Cardiac fibroblast (primary cell): ENCODE data around the gene HOOK2.
"Not testable (repeated sequence)": the region's sequence is repeated elsewhere in the genome, so short reads cannot be mapped to it uniquely, and the experiment has no call there.

Experiments used
- DNase-seq, 2 donors: peaks; one replicate each; pipeline versions ENCODE4 v3.0.0 to v3.0.0-alpha.2; 2010; ENCODE audit warnings: low read depth in 2 of 2
- H3K4me3 ChIP-seq, 2 donors: replicated peaks in 1 of 2; 1 replicate in 1 of 2; 2 replicates in 1 of 2; pipeline ENCODE4 v1.5.1; 2011; ENCODE audit warnings: low read depth in 2 of 2, low read length in 2 of 2, mild to moderate bottlenecking in 2 of 2, moderate library complexity in 1 of 2
- TF ChIP-seq, protein P1 (sequence below): IDR thresholded peaks from one replicate; pipeline ENCODE4 v1.5.1; 2011; ENCODE audit warnings: low read depth, mild to moderate bottlenecking, low read length, inconsistent platforms

Gene HOOK2

DNA sequence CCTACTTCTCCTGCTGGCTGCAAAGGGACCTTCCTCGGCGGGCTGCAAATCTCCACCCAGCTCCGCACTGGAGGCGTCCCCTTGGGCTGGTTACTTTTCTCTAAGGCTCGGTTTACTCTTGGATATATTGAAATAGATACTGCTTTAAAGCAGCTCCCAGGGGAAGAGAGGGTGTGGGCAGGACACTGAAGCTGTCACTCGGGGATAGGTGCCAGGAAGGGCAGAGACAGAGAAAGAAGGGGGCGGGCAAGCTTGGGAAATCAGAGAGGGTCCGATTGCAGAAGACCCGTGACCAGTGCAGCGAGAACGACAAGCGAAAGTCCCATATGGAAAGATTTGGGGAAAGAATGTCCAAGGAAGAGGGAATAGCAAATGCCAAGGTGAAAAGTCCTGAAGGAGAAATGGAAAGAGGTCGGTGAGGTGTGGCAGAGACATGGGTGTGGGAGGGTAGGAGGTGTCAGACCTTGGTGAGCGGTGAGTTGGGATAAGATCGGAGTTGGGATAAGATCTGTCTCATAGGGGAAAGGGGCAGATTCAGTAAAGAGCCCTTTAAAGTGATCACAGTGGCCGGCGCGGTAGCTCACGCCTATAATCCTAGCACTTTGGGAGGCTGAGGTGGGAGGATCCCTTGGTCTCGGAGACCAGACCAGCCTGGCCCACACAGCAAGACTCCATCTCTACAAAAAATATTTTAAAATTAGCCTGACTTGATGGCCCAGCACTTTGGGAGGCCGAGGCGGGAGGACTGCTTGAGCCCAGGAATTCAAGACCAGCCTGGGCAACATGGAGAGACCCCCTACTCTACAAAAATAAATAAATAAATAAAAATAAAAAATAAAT is 27.1 kb upstream of the HOOK2 start:
- TF ChIP-seq, protein P1, sequence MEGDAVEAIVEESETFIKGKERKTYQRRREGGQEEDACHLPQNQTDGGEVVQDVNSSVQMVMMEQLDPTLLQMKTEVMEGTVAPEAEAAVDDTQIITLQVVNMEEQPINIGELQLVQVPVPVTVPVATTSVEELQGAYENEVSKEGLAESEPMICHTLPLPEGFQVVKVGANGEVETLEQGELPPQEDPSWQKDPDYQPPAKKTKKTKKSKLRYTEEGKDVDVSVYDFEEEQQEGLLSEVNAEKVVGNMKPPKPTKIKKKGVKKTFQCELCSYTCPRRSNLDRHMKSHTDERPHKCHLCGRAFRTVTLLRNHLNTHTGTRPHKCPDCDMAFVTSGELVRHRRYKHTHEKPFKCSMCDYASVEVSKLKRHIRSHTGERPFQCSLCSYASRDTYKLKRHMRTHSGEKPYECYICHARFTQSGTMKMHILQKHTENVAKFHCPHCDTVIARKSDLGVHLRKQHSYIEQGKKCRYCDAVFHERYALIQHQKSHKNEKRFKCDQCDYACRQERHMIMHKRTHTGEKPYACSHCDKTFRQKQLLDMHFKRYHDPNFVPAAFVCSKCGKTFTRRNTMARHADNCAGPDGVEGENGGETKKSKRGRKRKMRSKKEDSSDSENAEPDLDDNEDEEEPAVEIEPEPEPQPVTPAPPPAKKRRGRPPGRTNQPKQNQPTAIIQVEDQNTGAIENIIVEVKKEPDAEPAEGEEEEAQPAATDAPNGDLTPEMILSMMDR, result no peak
- DNase-seq, result peak in 1 of 2 donors; percentile 20
- peak overlapping the region; percentile 86 to 93 for H3K4me3 ChIP-seq

DNA sequence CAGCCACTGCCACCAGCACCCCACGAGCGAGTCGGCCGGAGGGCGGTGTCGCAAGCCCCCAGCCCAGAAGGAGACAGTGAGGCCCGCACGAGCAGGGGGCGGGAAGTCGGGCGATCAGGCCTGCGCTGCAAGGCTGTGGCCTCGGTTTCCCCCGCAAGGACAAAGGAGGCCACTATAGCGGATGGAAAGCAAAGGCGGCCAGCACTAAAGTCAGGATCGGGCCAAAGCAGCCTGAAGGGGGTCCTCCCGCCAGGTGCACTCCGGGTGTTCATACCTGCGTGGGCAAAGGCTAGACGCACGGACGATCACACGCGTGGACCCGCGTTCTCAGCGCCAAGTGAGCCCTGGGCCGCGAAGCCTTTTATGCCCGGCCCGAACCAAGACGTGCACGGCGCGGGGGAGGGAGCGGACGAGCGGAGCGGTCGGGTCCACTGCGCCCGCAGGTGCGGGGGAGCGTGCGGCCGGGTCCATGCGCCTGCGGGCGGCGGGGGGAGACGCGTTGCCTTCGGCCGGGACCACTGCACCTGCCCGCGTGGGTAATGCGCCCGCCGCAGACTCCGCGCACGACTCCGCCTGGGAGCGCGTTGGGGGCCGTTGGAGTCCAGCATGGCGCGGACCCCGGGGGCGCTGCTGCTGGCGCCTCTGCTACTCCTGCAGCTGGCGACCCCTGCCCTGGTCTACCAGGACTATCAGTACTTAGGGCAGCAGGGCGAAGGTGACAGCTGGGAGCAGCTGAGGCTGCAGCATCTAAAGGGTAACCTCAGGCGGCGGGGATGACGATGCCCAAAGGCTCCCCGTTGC is 26.3 kb upstream of the HOOK2 start, which contains the start of the genes PRDX2 and THSD8:
TSS of gene PRDX2 (minus strand) at position 335 of the 801 bp plus-strand sequence. CDS start 539 bp downstream, outside the sequence.
TSS of gene THSD8 (plus strand) at position 604 of the 801 bp plus-strand sequence. CDS start at position 607, 3 bp downstream.
- TF ChIP-seq, protein P1, result no peak
- peak; percentile 67 to 85 for DNase-seq
- H3K4me3 ChIP-seq, result peak within 1 kb of the TSS; percentile 86 to 93

DNA sequence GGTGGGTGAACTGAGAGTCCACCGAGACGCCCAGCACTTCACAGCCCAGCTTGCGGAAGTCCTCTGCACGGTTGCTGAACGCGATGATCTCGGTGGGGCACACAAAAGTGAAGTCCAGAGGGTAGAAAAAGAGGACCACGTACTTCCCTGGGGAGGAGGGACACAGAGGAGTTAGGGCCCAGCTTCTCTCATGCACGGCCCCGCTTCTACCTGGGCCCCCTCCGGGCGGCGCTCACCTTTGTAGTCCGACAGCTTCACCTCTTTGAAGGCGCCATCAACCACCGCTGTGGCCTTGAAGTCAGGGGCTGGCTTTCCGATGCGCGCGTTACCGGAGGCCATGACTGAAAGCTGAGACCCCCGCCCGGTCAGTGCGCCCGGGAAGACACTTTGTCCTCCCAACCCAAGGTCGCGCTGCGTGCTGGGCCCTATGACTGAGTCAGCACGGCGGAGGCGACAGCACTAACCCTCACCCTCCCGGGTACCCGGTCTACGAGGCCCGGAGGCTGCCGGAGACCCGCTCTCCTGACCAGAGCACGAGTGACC is 25.6 kb upstream of the HOOK2 start:
- no peak for DNase-seq

DNA sequence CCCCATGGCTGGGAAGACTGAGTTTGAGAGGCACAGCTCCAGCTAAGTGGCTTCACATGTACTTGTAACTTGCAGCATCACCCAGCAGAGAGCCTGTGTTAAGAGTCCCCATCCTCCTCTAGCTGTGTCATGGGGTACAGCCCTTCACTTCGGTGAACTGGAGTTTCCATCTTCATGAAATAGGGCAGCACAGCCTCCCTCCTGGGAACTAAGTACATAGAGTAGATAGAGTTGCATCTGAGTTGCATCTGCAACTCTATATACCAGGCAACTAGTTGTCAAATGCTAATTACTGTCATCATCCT is 25.1 kb upstream of the HOOK2 start:
- DNase-seq, result no peak
- H3K4me3 ChIP-seq, result peak overlapping the region in 1 of 2 donors; percentile 86
- TF ChIP-seq, protein P1, result no peak

More for the DNA sequence above, 25.6 kb upstream of the HOOK2 start:
- H3K4me3 ChIP-seq, result peak overlapping the region; percentile 86 to 93
- TF ChIP-seq, protein P1, result no peak

DNA sequence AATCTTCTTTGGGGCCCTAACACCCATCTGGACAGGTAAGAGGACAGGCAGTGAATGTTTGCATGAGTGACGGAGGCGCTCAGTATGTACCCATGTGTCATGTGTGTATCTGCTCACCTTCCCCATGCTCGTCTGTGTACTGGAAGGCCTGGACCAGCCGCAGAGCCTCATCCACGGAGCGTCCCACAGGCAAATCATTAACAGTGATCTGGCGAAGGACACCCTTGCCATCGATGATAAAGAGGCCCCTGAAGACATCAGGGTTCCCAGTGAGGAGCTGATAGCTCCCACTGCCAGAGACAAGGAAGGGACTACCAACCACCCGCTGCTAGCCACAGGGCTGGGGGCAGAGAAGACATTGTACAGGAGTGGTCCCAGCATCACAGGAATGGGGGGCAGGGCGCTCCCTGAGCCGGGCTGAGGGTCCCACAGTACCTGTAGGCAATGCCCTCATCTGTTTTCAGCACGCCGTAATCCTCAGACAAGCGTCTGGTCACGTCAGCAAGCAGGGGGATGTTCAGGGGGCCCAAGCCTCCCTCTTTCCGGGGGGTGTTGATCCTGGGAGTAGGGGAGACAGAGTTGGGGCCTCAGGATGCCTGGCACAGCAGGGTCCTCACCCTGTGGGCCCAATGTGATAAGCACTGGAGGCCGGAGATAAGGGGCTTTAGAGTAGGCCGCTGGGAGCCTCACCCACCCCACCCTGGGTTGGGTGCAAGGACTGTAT is 24.6 kb upstream of the HOOK2 start:
- DNase-seq, result no peak
- H3K4me3 ChIP-seq, result no peak overlapping the region
- TF ChIP-seq, protein P1, result no peak

DNA sequence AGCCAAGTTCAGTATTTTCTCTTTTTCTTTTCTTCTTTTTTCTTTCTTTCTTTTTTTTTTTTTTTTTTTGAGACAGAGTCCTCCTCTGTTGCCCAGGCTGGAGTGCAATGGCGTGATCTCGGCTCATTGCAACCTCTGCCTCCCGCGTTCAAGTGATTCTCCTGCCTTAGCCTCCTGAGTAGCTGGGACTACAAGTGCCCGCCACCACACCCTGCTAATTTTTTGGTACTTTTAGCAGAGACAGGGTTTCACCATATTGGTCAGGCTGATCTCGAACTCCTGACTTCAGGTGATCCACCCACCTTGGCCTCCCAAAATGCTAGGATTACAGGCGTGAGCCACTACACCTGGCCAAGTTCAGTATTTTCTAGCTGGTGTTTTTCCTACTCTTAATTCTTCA is 22.3 kb upstream of the HOOK2 start:
- not testable (repeated sequence) for DNase-seq, H3K4me3 ChIP-seq
